Sigmoid colon (tissue), 3 donors: Measurements from ENCODE around the gene TBCD.

Experiments used
- CTCF ChIP-seq, 4 experiments: fragments of 450-650 bp in 3 of 4; fragments of 200-600 bp in 1 of 4; IDR thresholded peaks; one replicate each; pipeline ENCODE4 v1.5.1; 2016 to 2019; ENCODE audit warnings: antibody characterized with exemption in 4 of 4, mild to moderate bottlenecking in 3 of 4, moderate library complexity in 2 of 4
- POLR2A ChIP-seq, 2 donors: fragments of 450-650 bp; IDR thresholded peaks; one replicate each; pipeline ENCODE4 v1.6.1; 2016; ENCODE audit warnings: antibody characterized with exemption in 2 of 2, mild to moderate bottlenecking in 2 of 2, moderate library complexity in 2 of 2

GRCh38 chr17:82871776-82872561 is 120.1 kb downstream of the TBCD start:
- no peak for TF ChIP-seq CTCF (IDR thresholded peaks at IDR 0.05)
- TF ChIP-seq POLR2A (IDR thresholded peaks at IDR 0.05) = no peak
